Fibroblast of pulmonary artery (primary cell): ENCODE measurements around the gene CASP4.
"Not testable (repeated sequence)": the region's sequence is repeated elsewhere in the genome, so short reads cannot be mapped to it uniquely, and the experiment has no call there.

Experiments
- DNase-seq: peaks from one replicate; pipeline ENCODE4 v3.0.0-alpha.2; 2010; ENCODE audit warnings: low read depth
- H3K4me3 ChIP-seq: replicated peaks from 2 replicates; pipeline ENCODE4 v1.5.1; 2011; ENCODE audit warnings: low read depth, mild to moderate bottlenecking, control low read depth, low read length, moderate library complexity
- TF ChIP-seq, protein P1 (sequence below): IDR thresholded peaks from 2 replicates; pipeline ENCODE4 v1.5.1; 2011; ENCODE audit warnings: mild to moderate bottlenecking, control low read depth, low read length, inconsistent platforms; ENCODE audit errors: missing control alignments

The CASP4 gene

DNA sequence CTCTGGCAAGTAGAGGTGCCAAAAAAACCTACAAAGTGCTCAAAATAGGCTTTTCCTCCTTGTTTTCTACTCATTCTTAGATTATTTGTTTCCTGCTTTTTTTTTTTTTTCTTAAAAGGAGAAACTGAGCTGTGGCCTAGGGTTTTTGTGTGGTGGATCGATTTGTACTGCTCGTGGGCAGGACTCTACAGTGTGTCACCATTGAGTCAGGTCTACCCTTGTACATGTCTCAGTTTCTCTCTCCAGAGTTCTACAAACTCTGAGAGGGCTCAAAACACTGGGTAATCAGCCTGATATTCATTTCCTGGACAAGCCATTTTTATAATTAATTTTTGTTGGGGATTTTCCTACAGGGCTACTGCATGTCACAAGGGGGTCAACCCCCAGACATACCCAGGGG is 5.2 kb upstream of the CASP4 start:
- TF ChIP-seq, protein P1, sequence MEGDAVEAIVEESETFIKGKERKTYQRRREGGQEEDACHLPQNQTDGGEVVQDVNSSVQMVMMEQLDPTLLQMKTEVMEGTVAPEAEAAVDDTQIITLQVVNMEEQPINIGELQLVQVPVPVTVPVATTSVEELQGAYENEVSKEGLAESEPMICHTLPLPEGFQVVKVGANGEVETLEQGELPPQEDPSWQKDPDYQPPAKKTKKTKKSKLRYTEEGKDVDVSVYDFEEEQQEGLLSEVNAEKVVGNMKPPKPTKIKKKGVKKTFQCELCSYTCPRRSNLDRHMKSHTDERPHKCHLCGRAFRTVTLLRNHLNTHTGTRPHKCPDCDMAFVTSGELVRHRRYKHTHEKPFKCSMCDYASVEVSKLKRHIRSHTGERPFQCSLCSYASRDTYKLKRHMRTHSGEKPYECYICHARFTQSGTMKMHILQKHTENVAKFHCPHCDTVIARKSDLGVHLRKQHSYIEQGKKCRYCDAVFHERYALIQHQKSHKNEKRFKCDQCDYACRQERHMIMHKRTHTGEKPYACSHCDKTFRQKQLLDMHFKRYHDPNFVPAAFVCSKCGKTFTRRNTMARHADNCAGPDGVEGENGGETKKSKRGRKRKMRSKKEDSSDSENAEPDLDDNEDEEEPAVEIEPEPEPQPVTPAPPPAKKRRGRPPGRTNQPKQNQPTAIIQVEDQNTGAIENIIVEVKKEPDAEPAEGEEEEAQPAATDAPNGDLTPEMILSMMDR = no peak
- no peak for DNase-seq
- no peak overlapping the region for H3K4me3 ChIP-seq

DNA sequence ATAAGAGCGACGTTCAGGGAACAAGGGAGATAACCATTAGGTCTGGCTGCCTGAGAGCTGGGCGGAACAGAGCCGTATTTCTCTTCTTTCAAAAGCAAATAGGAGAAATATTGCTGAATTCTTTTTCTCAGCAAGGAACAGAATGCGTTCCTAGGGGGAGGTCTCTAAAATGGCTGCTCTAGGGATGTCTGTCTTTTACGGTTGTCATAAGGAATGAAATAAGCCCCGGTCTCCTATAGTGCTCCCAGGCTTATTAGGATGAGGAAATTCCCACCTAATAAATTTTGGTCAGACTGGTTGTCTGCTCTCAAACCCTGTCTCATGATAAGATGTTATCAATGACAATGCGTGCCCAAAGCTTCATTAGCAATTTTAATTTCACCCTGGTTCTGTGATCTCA is 4.5 kb upstream of the CASP4 start:
- not testable (repeated sequence) for DNase-seq

DNA sequence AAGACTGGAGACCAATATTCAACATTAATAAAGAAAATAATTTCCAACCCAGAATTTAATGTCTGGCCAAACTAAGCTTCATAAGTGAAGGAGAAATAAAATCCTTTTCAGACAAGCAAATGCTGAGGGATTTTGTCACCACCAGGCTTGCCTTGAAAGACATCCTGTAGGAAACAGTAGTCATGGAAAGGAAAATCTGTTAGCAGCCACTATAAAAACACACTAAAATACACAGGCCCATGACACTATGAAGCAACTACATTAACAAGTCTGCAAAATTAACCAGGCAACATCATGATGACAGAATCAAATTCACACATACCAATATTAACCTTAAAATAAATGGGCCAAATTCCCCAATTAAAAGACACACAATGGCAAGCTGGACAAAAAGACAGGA is 2.4 kb upstream of the CASP4 start:
- DNase-seq = no peak
- TF ChIP-seq, protein P1 = no peak
- H3K4me3 ChIP-seq = no peak overlapping the region

More for the DNA sequence above, 4.5 kb upstream of the CASP4 start:
- not testable (repeated sequence) for H3K4me3 ChIP-seq

DNA sequence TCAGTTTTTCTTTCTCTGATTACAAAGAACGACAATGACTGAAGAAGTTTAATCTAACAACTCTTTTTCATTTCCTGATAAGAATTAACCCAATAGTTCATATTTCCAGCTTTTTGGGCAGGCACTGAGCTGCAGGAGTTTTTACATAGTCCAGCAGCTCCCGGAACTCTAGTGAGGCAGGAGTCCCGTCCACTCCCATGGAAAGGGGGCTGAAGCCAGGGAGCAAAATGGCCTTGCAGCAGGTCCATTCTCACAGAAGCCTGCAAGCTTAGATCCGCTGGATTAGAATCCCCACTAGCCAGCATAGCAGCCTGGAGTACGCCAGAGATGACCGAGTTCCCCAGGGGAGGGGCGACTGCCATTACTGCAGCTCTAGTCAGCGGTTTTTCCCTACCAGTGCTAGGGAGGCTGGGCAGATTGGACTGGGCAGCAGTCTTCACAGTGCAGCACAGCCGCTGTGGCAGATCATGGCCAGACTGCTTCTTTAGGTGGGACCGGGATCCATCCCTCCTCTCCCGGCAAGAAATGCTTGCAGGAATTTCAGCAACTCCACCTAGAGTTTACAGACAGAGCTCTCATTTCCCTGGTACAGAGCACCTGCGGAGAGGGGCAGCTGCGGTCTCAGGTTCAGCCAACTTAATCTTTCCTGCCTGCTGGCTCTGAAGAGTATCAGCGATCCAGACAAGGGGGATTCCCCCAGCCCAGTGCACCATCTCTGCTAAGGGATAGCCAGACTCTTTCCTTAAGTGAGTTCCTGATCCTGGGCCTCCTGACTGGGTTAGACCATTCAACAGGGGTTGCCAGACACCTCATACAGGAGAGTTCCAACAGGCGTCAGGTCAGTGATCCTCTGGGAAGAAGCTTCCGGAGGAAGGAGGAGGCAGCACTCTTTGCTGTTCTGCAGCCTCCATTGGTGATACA is 742 bp upstream of the CASP4 start:
- TF ChIP-seq, protein P1 = no peak
- H3K4me3 ChIP-seq = peak overlapping the region; percentile 65
- peak; percentile 55 for DNase-seq

DNA sequence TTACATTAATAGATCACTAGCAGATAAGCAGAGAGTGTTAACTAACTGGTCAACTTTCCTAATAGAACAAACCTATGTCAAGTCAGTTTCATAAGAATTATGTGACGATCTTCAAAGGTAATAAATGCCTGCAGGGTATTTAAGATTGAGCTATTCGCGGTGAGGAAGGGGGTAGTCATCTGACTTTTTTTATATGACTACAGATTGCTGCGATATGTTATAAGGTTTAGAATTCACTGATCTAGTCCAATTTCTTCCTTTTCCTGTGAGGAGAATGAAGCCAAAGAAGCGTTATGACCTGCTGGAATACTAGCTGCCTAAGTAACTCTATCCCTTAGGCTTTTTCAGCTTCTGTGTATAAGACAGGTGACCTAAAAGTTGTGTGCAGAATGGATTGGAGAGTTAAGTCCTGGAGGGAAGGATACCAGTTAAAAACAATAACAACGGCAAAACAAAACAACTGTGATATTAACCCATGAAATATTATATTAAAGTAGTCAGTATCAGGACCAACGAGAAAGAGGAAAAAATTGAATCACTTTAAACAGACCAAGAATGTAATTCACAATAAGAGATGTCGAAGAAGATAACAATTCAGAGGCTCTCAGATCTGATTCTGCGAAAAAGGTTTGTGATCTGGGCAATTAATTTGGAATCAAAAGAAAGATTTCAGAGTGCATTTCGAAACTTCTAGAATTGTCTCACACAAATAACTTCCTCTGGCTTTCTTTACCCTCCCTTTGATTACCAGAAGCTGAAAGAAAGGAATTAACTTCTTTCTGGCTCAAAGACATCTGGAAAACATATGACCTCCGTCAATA is 630 bp downstream of the CASP4 start:
- TF ChIP-seq, protein P1 = no peak
- peak overlapping the region; percentile 65 for H3K4me3 ChIP-seq
- peak; percentile 16 for DNase-seq

DNA sequence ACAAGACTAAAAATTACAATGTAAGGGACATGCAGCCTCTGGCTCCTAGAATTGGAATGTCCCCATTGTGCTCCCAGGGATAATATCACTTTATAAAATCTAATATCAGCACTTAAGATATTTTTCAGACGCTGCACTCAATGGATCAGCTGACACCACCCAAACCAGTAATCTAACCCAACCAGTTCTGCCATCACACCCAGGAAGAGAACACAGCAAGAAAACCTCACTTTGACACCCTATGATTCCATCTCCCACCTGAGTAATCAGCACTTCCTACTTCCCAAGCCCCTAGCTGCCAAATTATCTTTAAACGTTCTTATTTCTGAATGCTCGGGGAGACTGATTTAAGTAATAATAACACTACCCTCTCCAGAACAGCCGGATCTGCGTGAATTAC is 2.6 kb downstream of the CASP4 start:
- DNase-seq = no peak
- no peak overlapping the region for H3K4me3 ChIP-seq

DNA sequence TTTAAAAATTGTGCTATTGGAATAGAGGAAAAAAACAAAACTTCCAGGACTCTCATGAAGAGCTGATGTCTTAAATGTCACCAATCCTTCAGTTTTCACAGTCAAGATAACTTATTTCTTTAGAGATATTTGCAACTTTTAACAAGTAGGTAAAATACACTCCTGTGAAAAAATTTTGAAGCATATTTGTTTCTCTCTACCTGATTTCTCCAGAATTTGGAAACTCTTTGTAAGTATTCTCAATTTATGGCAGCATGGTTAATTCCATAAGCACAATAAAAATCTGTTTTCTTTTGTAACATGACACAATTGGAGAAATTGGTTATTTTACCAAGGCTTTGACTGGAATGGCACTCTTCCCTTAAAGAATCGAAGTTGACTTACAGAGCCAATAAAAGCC is 4.1 kb downstream of the CASP4 start:
- H3K4me3 ChIP-seq = no peak overlapping the region
- TF ChIP-seq, protein P1 = no peak
- DNase-seq = no peak

More for the DNA sequence above, 2.6 kb downstream of the CASP4 start:
- TF ChIP-seq, protein P1 = no peak
